GM21390 (cell line): ENCODE data around the gene LNP1.
A peak's percentile ranks its signal among the peaks of the same experiment; 100 is the strongest.

ENCODE experiments used
- ATAC-seq: cut with Tn5 transposase; IDR thresholded peaks from one replicate; pipeline ENCODE4 v1.9.1; 2021; ENCODE audit not compliant: unreplicated experiment

The LNP1 gene

GRCh38 chr3:100399341-100400071 lies 1.8 kb upstream of the LNP1 start:
- ATAC-seq = no peak

- ATAC-seq = peak; percentile 12
Observed at GRCh38 chr3:100400419-100400779, 940 bp upstream of the LNP1 start.

- ATAC-seq = peak; percentile 11
Observed at GRCh38 chr3:100401674-100402041, 319 bp downstream of the LNP1 start.

GRCh38 chr3:100402256-100402655 lies 917 bp downstream of the LNP1 start:
- ATAC-seq = no peak

- ATAC-seq = no peak
Observed at GRCh38 chr3:100402891-100403290, 1.6 kb downstream of the LNP1 start.

GRCh38 chr3:100403362-100404249 lies 2.3 kb downstream of the LNP1 start:
- no peak for ATAC-seq

GRCh38 chr3:100404250-100404548 lies 2.9 kb downstream of the LNP1 start:
- ATAC-seq = no peak

GRCh38 chr3:100407164-100407563 lies 5.8 kb downstream of the LNP1 start:
- no peak for ATAC-seq

- ATAC-seq = no peak
Observed at GRCh38 chr3:100407977-100408532, 6.7 kb downstream of the LNP1 start.

GRCh38 chr3:100411091-100411982 lies 10.0 kb downstream of the LNP1 start:
- ATAC-seq = no peak

GRCh38 chr3:100412912-100413590 lies 11.7 kb downstream of the LNP1 start:
- ATAC-seq = no peak

GRCh38 chr3:100413613-100414012 lies 12.3 kb downstream of the LNP1 start:
- ATAC-seq = no peak

GRCh38 chr3:100416176-100416575 lies 14.8 kb downstream of the LNP1 start:
- no peak for ATAC-seq

- no peak for ATAC-seq
Observed at GRCh38 chr3:100416863-100417262, 15.5 kb downstream of the LNP1 start.

GRCh38 chr3:100419406-100419805 lies 18.1 kb downstream of the LNP1 start:
- no peak for ATAC-seq

- no peak for ATAC-seq
Observed at GRCh38 chr3:100420885-100421284, 19.5 kb downstream of the LNP1 start.

GRCh38 chr3:100423611-100424010 lies 22.3 kb downstream of the LNP1 start:
- no peak for ATAC-seq

- ATAC-seq = no peak
Observed at GRCh38 chr3:100424261-100424660, 22.9 kb downstream of the LNP1 start.

- ATAC-seq = no peak
Observed at GRCh38 chr3:100425316-100425715, 24.0 kb downstream of the LNP1 start.

GRCh38 chr3:100426067-100426682 lies 24.8 kb downstream of the LNP1 start:
- ATAC-seq = no peak
